Stimulated activated CD4-positive, alpha-beta T cell treated with anti-CD3 and anti-CD28 coated beads, TNF-alpha, amount 100 ng/mL, for 48 hours (primary cell): ENCODE results near the gene COL4A6.
A peak's percentile ranks its signal among the peaks of the same experiment; 100 is the strongest.

Experiments
- DNase-seq, 3 donors: peaks; one replicate each; pipeline ENCODE4 v3.0.0-alpha.2; 2020; ENCODE audit warnings: low read depth in 3 of 3

Gene COL4A6

DNA sequence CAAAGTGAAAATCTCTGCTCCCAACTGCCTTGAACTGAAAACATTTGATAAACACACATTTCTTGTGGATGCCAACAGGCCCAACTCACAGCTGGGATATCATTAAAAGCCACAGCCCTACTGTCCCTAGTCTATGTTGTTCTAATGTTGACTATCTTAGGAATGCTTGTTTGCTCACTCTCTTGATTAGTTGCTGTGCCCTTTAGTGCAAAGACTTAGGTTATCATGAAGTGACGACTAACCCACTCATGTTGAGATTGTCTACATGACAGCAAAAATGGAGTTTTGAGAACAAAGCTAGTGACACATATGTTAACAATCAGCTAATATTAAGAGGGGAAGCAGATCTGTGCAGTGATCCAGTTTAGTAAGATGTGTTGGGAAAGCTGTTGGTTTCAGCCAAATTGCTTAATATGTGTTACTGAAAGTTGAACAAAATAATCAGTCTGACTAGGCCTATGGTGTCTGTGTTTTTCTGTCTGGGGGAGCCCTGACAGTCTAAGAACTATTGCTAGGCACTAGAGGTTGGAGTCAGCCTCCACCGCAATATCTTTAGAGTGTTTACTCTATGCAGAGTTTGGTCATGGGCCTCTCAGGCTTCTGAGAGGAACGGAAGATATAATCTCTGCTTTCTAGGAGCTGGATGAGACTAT lies 221.2 kb downstream of the COL4A6 start:
- no peak for DNase-seq

- no peak for DNase-seq
Measured at GRCh38 chrX:108216405-108216804, 221.8 kb downstream of the COL4A6 start.

DNA sequence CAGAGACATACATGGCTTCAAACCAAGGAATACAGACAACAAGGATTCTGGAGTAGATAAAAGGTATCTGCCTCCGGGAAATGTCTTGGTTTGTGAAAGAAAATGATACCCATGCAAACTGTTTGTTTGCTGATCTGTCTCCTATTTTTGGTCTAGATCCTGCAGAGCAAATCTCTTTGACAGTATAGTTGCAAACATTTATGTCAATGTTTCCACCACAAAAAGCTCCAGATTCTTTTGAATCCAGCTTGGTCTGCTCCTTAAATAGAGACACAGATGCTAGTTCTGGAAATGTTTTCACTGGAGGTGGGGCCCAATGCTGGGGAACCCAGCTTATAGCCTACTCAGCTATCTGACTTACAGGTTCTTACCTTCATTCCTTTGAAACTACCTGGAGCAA lies 226.9 kb downstream of the COL4A6 start:
- DNase-seq = no peak

DNA sequence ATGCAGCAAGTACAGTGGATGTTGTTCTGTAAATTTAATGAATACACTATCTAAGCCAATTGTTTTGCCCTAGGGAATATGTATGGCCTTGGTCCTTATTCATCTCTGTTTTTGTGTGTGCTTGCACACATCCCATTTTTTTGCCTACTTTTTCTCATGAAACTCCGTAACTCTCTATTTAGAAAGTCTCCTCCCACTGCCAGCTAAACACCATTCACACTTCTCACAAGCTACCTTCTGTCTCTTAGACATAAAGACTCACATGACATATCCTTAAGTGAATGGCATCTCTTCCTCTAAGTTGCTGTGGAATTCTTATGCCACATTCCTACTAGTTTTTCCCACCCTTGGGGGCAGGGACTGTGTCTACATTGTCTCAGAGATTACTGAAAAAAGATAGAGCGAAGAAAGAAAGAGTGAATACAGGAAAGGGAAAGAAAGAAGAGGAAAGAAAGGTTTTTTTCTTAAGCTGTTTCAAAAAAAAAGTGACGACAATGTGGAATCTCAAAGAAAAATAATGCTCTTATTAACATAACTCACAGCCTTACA lies 229.1 kb downstream of the COL4A6 start:
- no peak for DNase-seq

- no peak for DNase-seq
Measured at GRCh38 chrX:108203540-108203939, 234.7 kb downstream of the COL4A6 start.

GRCh38 chrX:108199691-108200090 lies 238.5 kb downstream of the COL4A6 start:
- DNase-seq = peak in 1 of 3 donors; percentile 16

GRCh38 chrX:108199041-108199440 lies 239.2 kb downstream of the COL4A6 start:
- no peak for DNase-seq

DNA sequence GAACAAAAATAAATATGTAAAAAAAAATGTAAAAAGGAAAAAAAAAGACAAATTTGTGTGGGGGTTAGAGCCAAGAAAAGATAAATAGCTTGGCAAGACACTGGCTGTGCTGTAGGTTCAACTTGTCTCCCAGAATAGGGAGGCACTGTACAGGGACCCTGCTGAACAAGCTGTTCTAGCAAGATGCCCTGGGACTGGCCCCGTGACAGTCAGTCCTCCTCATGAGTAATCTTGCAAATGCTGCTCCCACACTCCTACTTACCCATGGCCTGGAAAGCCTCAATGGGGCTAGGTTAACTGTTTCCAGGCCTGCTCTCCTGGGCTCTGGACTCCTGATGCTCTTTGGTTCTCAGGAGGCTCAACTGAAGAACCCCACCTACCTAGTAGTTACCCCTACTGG lies 239.8 kb downstream of the COL4A6 start:
- DNase-seq = no peak

DNA sequence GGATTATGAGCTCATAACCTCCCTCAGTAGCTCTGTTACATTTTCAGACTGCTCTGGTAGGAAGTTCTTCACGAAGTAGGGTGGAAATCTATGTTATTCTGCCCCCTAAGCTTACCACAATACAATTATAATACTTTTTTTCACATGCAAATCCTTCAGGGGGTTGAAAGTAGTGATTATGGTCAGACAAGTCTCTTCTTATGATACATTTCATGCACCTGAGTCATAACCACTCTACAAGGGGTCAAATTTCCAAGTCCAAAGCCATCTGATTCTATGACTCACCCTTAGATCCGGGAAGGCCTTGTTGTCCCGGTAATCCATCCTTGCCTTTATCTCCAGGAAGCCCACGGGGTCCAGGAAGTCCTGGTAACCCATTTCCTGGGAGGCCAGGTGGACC lies 251.4 kb downstream of the COL4A6 start:
- no peak for DNase-seq

DNA sequence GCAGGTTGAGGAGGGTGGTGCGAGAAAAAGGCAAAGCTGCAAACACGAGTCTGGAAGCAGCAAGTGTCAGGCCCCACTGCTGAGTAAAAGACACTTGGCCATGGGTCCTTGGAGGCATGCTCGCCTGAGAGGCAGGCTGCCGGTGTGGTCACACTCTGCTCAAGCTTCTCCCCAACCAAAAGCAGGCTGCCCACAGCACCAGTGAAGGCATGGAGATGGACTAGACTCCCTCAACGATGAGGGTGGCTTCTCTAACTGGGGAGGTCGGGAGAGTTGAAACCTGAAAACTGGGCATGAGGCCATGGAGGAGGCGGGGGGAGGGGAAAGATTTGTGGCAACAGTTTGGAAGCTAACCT lies 260.1 kb downstream of the COL4A6 start:
- DNase-seq = no peak

DNA sequence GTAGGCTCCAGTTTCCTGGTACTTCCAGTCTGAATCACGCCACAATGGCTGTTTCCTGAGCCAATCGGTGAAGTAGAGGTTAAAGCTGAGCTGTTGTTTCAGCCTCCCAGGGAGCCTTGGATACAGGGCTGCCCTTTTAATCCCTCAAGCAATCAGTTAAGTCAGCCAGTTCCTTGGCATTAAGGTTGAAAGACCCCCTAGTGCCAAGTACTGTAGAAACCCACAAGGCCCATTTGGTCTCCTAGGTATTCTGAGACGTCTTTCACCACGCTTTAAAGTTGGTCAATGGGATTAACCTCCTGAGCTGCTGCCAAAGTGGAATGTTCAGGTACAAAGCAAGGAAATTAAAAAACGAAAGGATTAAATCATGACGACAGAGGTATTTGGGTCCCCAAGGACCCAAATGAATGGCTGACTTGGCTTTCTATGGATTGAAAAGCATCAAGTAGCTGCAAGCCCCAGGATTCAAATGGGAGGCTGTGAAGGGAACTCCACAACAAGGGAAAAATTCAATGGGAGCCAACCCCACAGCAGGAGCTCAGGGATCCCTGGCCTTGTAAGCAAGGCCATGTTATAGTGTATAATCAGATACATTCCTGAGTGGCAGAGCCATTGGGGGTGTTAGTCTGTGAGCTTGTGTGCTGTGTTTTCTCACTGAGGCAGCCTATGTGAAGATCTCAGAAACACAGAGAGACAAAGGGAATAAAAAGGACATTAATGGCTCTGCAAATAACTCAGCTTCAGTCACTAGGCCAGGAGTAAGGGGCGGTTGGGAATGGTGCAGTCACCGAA lies 260.7 kb downstream of the COL4A6 start:
- DNase-seq = no peak

GRCh38 chrX:108173874-108174273 lies 264.3 kb downstream of the COL4A6 start:
- no peak for DNase-seq

GRCh38 chrX:108171671-108172070 lies 266.6 kb downstream of the COL4A6 start:
- DNase-seq = no peak

DNA sequence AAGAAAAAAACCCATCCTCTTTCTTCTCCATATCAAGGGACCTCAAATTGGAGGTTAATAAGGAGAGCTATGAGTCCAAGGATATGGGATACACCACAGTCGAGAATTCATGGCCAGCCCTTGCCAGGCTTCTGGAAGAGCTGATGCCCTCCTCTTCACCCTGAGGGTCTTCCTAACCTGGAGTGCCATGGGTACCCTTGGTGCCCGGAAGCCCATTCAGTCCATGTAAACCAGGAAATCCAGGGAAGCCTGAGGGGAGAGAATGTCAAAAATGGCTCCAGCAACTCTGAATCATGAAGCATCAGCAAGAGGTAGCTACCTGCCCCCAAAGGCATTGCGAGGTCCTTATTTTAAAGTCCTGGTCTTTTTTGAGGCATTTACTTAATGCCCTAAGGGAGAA lies 268.5 kb downstream of the COL4A6 start:
- DNase-seq = no peak

DNA sequence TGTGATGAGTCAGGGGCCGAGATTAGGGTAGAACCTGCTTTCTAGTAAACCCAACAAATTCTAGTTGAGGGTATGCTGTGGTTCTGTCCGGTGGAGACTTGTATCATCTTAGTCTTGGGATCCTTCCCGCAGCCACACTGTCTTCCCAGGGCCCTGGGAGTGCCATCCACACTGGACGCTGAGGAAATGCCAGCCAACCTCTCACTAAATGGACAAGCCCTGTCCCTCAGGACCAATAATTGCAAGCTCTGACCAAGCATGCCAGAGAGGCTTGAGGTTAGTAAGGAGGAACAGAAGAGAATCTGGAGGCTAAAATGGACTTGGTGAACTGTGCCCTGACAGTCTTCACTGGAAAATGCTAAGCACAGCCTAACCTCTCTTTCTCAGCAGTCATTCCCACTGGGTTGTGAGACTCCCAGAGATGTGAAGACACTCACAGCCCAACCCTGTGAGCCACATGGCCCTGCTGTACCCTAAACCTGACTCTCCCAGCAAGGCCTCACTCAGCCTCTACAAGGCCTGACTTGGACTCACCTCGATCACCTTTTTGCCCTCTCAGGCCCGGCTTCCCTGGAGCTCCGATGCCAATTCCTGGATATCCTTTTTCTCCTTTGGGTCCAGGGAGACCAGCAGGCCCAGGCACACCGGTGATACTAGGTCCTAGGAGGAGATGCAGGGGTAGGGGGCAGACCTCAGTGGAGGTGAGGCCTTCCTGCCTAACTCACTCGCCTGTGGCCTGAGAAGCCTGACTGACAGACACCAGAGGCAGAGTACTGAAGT lies 269.1 kb downstream of the COL4A6 start:
- DNase-seq = no peak

- no peak for DNase-seq
Measured at GRCh38 chrX:108167211-108167872, 270.9 kb downstream of the COL4A6 start.

DNA sequence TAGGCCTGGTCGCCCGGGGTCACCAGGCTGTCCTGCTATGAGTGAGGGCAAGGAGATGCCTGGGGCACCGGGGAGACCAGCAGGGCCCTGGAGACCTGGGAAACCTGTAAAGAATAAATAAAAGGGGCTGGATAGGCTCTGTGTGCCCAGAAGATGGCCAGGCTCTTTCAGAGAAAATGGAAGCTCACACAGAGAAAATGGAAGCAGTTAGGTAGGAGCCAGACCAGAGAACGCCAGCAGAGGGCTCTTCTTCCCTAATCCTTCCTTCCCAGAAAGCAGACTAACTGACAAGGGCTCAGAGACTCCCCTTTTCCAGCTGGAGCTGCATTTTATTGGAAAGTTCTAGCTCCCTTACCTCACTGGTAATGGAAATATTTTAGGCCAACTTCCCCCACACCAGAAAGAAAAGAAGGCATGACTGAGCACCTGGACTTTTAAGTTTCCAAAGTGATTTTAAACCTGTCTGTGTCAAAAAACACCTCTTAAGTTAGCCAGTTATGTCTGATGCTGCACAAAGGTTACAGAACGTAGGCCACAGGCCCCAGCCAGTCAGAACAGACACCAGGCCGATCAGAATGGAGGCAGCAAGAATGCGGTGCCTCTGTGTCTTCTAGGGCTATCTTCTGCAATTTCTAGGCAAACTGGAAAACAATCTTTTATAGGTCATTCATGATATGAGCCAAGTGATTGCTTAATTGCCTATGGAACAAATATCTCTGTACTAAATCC lies 272.7 kb downstream of the COL4A6 start:
- DNase-seq = no peak

GRCh38 chrX:108163333-108164082 lies 274.7 kb downstream of the COL4A6 start:
- no peak for DNase-seq

DNA sequence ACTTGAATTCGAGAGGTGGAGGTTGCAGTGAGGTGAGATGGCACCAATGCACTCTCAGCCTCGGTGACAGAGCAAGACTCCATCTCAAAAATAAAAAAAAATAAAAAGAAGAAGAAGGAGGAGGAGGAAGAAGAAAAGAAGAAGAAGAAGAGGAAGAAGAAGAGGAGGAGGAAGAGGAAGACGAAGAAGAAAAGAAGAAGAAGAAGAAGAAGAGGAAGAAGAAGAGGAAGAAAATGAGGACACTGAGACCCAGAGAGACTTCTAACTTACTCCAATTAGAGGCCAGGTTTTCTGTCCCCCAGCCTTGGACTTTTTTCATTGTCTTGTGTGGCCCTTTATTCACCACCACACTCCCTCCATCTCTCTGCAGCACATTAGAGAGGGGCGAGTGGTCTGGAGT lies 276.0 kb downstream of the COL4A6 start:
- DNase-seq = no peak

DNA sequence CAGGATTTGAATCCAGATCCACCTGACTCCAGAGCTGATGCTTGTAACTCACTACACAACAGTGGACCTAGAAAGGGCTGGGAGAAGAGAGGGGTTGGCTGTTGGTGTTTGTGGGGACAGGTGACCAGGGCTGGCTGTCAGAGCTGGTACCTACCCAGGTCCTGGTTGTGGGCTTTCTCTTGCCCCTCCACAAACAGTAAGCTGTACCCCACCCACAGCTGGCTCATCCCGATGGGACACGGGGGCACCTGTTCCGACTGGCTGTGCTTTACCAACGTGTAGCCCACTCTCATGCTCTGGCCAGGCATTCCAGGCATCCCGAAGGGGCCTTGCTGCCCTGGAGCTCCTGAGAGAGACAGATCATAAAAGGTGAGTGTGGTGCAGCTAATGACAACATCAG lies 277.9 kb downstream of the COL4A6 start:
- DNase-seq = no peak
